ENCODE measurements around the gene ZNF575.

ZNF575 gene

GRCh38 chr19:43575955-43576878 lies 43.2 kb downstream of the ZNF575 start:
- DNase-seq, result peak; percentile 48

GRCh38 chr19:43578787-43579186 lies 45.8 kb downstream of the ZNF575 start:
- DNase-seq, result no peak

- no peak for DNase-seq
These were observed 48.5 kb downstream of the ZNF575 start for GRCh38 chr19:43581467-43581866.

GRCh38 chr19:43582495-43582894 lies 49.5 kb downstream of the ZNF575 start:
- no peak for DNase-seq

GRCh38 chr19:43584484-43584883 lies 51.5 kb downstream of the ZNF575 start:
- DNase-seq, result no peak
